ENCODE results near the gene IFT122. TPM values are rescaled to one million over a fixed set of nuclear protein-coding genes. Genes with fewer than 3 reads are reported as not detected.
A peak's percentile ranks its signal among the peaks of the same experiment; 100 is the strongest.

The IFT122 gene
- total RNA-seq, 4 donors from 2014 or later = 4.1 to 70.2 (median 38.6) TPM

- TF ChIP-seq POLR2A (IDR thresholded peaks at IDR 0.05) = no peak
- TF ChIP-seq CTCF (IDR thresholded peaks at IDR 0.05) = no peak
- intact Hi-C loops (cut with DNase I; ENCODE audit: low total_unique reads) = no loop called here
- H3K27ac ChIP-seq = peak within 1 kb of the TSS; percentile 72 to 79
These were observed 11.5 kb upstream of the IFT122 start, which contains the start of gene EFCAB12 for GRCh38 chr3:129428376-129429079. EFCAB12 (minus strand) TSS chr3:129428636; CDS start chr3:129428488, 148 bp downstream.

GRCh38 chr3:129429080-129429451 lies 11.0 kb upstream of the IFT122 start:
- TF ChIP-seq POLR2A (IDR thresholded peaks at IDR 0.05) = no peak
- no peak for TF ChIP-seq CTCF (IDR thresholded peaks at IDR 0.05)
- no peaks in the 10 kb centered on the region for H3K27me3 ChIP-seq
- intact Hi-C loops (cut with DNase I; ENCODE audit: low total_unique reads) = no loop called here
- no peaks in the 10 kb centered on the region for H3K36me3 ChIP-seq
- peak overlapping the region; percentile 72 to 79 for H3K27ac ChIP-seq
- DNase-seq = no peak
- H3K4me3 ChIP-seq = no peak overlapping the region
- H3K4me1 ChIP-seq = peaks cover 0 to 6% of the 10 kb centered on the region in 2 donors
- no peaks in the 10 kb centered on the region for H3K9me3 ChIP-seq

More at GRCh38 chr3:129428376-129429079, 11.5 kb upstream of the IFT122 start, which contains the start of gene EFCAB12:
- Histone ChIP-seq H3K4me3 (peak within 1 kb of the TSS; percentile 30 to 47), H3K4me1 (peaks cover 0 to 6% of the 10 kb centered on the region in 2 donors), H3K36me3 (no peaks in the 10 kb centered on the region), H3K9me3 (no peaks in the 10 kb centered on the region), H3K27me3 (no peaks in the 10 kb centered on the region)
- peak; percentile 96 to 97 for DNase-seq

- Histone ChIP-seq H3K27ac (no peak overlapping the region), H3K27me3 (no peaks in the 10 kb centered on the region), H3K36me3 (no peaks in the 10 kb centered on the region), H3K9me3 (no peaks in the 10 kb centered on the region), H3K4me1 (peaks cover 0 to 6% of the 10 kb centered on the region in 2 donors), H3K4me3 (no peak overlapping the region)
- no peak for DNase-seq
- TF ChIP-seq CTCF (IDR thresholded peaks at IDR 0.05) (no peak), POLR2A (IDR thresholded peaks at IDR 0.05) (no peak)
- intact Hi-C loops (cut with DNase I; ENCODE audit: low total_unique reads) = no loop called here
These were observed 10.4 kb upstream of the IFT122 start for GRCh38 chr3:129429602-129430001.

DNA sequence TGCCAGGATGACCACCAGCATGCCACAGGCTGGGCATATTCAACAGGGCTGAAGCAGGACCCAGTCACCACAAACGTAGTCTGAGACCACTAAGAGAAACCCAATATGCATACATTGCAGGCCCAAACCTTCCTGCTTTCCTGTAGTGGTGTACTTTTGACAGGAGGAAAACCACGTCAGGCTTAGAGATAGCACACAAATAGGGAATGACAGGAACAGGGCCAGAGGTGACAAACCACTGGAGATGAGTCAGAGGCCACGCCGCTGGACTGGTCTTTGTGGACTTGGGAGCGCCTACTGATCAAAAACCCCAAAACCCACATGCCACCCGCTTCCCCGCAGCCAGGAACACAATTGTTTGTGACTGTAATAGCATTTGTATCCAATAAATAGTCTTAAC lies 8.0 kb upstream of the IFT122 start:
- Histone ChIP-seq H3K27ac (no peak overlapping the region), H3K9me3 (no peaks in the 10 kb centered on the region), H3K27me3 (no peaks in the 10 kb centered on the region), H3K4me3 (no peak overlapping the region), H3K36me3 (no peaks in the 10 kb centered on the region), H3K4me1 (peaks cover 0 to 6% of the 10 kb centered on the region in 2 donors)
- intact Hi-C loops (cut with DNase I; ENCODE audit: low total_unique reads) = no loop called here
- TF ChIP-seq POLR2A (IDR thresholded peaks at IDR 0.05) (no peak), CTCF (IDR thresholded peaks at IDR 0.05) (no peak)
- no peak for DNase-seq

GRCh38 chr3:129432671-129433070 lies 7.4 kb upstream of the IFT122 start:
- no peaks in the 10 kb centered on the region for H3K9me3 ChIP-seq
- no peak overlapping the region for H3K27ac ChIP-seq
- intact Hi-C loops (cut with DNase I; ENCODE audit: low total_unique reads) = no loop called here
- H3K4me1 ChIP-seq = peaks cover 0 to 6% of the 10 kb centered on the region in 2 donors
- no peaks in the 10 kb centered on the region for H3K36me3 ChIP-seq
- TF ChIP-seq CTCF (IDR thresholded peaks at IDR 0.05) (no peak), POLR2A (IDR thresholded peaks at IDR 0.05) (no peak)
- no peaks in the 10 kb centered on the region for H3K27me3 ChIP-seq
- H3K4me3 ChIP-seq = no peak overlapping the region
- DNase-seq = no peak
